WERI-Rb-1 (cell line): ENCODE measurements around the gene MCF2L2.

ENCODE experiments used
- DNase-seq: peaks from one replicate; pipeline ENCODE4 v3.0.0-alpha.2; 2020
- H3K27ac ChIP-seq: fragments of 250-450 bp; sonication (Bioruptor Pico); 2 replicates; pipeline ENCODE4 v1.5.1; 2020; ENCODE audit warnings: mild to moderate bottlenecking, moderate library complexity
- H3K27me3 ChIP-seq: fragments of 250-450 bp; sonication (Bioruptor Pico); 2 replicates; pipeline ENCODE4 v1.5.1; 2021; ENCODE audit warnings: mild to moderate bottlenecking, low read depth, moderate library complexity; ENCODE audit not compliant: insufficient read depth, severe bottlenecking
- H3K36me3 ChIP-seq: fragments of 250-450 bp; sonication (Bioruptor Pico); 2 replicates; pipeline ENCODE4 v1.5.1; 2020; ENCODE audit warnings: mild to moderate bottlenecking, moderate library complexity
- H3K4me3 ChIP-seq: 2 replicates; pipeline ENCODE4 v1.5.1; 2011; ENCODE audit warnings: low read depth, mild to moderate bottlenecking, control low read depth, low read length
- H3K9me3 ChIP-seq: fragments of 250-450 bp; sonication (Bioruptor Pico); 2 replicates; pipeline ENCODE4 v1.5.1; 2021; ENCODE audit warnings: mild to moderate bottlenecking, moderate library complexity; ENCODE audit not compliant: severe bottlenecking
- TF ChIP-seq, protein P1 (sequence below): IDR thresholded peaks from 2 replicates; pipeline ENCODE4 v1.5.1; 2011; ENCODE audit warnings: low read depth, mild to moderate bottlenecking, control low read depth, inconsistent platforms, low read length

MCF2L2 gene

DNA sequence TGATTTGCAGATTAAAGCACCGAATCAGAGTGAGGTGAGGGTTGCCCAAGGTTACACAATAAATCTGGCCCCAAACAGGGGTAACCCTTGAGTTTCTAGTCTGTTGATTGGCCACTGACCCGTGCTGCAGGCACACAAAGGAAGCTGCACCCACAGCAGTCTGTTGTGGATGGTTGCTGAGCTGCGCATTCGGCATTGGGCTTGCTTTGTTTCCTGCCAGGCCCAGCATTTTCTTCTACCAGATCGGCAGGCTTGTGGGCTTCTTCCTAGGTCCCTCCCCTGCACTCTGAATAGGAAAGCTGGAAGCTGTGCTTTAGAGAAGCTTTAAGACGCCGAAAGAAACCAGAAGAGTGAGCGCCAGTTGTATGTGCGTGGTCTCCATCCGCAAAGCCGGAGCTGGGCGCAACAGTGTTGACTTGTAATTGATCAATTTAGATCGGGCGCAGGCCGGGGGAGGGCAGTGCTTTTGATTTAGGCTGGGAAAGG, 163.2 kb downstream of the MCF2L2 start:
- Histone ChIP-seq H3K27me3 (no peaks in the 10 kb centered on the region), H3K36me3 (peaks cover 5% of the 10 kb centered on the region; the same call in 1 of the 2 replicates), H3K4me3 (no peak overlapping the region), H3K27ac (no peak overlapping the region), H3K9me3 (no peaks in the 10 kb centered on the region)
- DNase-seq = no peak
- TF ChIP-seq, protein P1, sequence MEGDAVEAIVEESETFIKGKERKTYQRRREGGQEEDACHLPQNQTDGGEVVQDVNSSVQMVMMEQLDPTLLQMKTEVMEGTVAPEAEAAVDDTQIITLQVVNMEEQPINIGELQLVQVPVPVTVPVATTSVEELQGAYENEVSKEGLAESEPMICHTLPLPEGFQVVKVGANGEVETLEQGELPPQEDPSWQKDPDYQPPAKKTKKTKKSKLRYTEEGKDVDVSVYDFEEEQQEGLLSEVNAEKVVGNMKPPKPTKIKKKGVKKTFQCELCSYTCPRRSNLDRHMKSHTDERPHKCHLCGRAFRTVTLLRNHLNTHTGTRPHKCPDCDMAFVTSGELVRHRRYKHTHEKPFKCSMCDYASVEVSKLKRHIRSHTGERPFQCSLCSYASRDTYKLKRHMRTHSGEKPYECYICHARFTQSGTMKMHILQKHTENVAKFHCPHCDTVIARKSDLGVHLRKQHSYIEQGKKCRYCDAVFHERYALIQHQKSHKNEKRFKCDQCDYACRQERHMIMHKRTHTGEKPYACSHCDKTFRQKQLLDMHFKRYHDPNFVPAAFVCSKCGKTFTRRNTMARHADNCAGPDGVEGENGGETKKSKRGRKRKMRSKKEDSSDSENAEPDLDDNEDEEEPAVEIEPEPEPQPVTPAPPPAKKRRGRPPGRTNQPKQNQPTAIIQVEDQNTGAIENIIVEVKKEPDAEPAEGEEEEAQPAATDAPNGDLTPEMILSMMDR = no peak

DNA sequence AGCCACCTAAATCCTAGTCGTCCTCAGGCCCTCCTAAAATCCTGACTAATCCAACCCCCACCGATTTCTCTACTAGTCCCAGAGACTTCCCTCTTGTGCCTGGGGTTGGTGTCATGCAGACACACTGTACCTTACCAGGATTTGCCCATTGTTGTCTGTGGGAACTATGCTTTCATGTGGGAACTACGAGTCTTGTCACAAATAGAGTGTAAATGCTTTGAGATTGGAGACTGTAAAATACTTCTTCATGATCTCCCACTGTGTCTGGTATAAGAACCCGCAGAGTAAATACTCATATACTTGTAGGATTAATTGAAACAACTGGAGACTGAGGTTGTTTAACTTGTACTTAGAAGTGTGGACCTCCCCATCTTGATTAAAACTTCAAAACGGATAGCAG, 164.2 kb downstream of the MCF2L2 start:
- Histone ChIP-seq H3K4me3 (no peak overlapping the region), H3K27ac (no peak overlapping the region), H3K27me3 (no peaks in the 10 kb centered on the region), H3K9me3 (no peaks in the 10 kb centered on the region), H3K36me3 (no peaks in the 10 kb centered on the region)
- TF ChIP-seq, protein P1 = no peak
- DNase-seq = no peak

DNA sequence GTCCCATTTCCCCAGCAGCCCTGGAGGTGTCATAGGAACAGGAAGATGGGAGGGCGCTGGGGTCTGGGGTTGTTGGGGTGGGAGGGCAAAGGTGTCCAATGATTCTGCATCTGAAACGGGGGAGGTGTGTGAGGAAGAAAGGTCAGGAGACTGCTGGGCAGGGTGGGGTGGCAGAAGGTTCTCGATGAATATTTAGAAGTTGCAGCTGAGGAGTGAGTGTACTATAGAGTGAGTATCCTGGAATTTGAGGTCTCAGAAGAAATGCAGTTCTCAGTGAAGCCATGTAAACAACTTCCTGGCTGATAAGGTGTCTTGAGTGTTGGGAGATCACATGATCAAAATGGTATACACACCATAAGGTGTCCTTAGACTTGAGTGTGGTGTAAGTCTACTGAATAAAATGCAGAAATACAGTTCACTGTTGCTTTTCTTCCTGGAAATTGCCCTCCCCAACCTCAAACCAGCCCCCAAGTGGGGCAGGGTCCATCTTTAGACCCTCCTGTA, 165.5 kb downstream of the MCF2L2 start:
- TF ChIP-seq, protein P1 = no peak
- no peak for DNase-seq
- no peak overlapping the region for H3K4me3 ChIP-seq
- H3K36me3 ChIP-seq = no peaks in the 10 kb centered on the region
- H3K9me3 ChIP-seq = no peaks in the 10 kb centered on the region
- H3K27me3 ChIP-seq = no peaks in the 10 kb centered on the region
- no peak overlapping the region for H3K27ac ChIP-seq

DNA sequence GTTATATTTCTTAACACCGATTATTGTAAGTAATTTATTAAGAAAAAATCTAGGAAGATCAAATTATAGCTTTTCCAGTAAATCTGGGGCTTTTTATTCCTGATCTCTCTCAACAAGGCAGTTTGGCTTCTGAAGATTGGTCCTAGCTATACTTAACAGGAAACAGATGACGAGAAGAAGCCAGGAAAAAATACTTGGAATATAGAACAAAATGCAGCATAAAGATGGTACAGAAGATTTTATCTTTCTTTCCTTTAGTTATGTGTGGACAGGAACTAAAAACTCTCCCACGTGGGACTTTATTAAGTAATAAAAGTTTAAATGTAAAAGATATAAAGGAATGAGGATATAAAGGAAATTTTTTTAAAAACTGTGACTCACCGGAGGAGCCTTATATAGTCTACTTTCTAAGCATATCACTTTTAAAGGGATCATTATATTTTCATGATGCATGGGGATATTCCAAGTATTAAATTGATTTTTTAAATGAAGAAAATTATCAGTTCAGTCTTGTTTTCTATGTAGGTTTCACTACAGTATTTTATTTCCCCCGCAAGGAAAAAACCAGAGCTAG, 167.2 kb downstream of the MCF2L2 start:
- H3K27ac ChIP-seq = no peak overlapping the region
- DNase-seq = no peak
- no peak overlapping the region for H3K4me3 ChIP-seq
- no peaks in the 10 kb centered on the region for H3K36me3 ChIP-seq
- H3K9me3 ChIP-seq = no peaks in the 10 kb centered on the region
- H3K27me3 ChIP-seq = no peaks in the 10 kb centered on the region
- TF ChIP-seq, protein P1 = no peak

DNA sequence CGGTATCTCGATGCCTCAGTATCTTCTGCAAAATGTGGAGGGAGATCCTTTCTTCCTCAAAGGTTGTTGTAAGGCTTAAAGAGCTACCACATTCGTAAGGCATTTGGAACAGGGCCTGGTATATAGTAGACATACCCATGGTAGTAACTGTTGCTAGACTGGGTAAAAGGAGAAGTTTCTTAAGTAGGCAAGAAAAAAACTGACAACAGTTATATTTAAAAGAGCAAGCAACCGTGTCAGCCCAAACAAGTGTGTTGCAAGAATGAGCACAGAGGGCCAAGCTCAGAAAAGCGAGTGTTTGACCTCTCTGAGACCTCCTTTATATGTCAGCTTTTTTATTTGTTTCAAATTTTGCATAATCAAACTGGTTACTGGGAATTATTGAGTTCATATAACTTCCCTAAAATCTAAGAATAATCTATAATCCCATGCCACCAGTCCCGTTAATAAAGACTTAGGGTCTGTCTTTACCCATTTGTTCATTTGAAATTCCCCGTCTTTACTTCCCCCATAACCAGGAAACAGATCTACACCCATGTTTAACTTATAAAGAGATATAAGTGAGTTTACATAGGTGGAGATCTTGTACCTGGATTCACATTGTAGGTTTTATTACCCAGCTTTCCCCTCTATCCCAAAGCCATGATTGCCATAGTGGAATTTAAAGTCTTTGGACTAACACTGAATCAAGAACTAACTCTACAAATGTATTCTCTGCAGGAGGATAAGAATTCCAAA, 168.1 kb downstream of the MCF2L2 start:
- no peaks in the 10 kb centered on the region for H3K27me3 ChIP-seq
- H3K4me3 ChIP-seq = no peak overlapping the region
- H3K36me3 ChIP-seq = no peaks in the 10 kb centered on the region
- no peak for DNase-seq
- no peak overlapping the region for H3K27ac ChIP-seq
- TF ChIP-seq, protein P1 = no peak
- no peaks in the 10 kb centered on the region for H3K9me3 ChIP-seq
